COR-L47 (cell line): ENCODE results near the gene TOMT.

ENCODE experiments used
- DNase-seq: peaks from one replicate; lab custom pipeline; 2025; lab: John Stamatoyannopoulos, UW

TOMT gene

DNA sequence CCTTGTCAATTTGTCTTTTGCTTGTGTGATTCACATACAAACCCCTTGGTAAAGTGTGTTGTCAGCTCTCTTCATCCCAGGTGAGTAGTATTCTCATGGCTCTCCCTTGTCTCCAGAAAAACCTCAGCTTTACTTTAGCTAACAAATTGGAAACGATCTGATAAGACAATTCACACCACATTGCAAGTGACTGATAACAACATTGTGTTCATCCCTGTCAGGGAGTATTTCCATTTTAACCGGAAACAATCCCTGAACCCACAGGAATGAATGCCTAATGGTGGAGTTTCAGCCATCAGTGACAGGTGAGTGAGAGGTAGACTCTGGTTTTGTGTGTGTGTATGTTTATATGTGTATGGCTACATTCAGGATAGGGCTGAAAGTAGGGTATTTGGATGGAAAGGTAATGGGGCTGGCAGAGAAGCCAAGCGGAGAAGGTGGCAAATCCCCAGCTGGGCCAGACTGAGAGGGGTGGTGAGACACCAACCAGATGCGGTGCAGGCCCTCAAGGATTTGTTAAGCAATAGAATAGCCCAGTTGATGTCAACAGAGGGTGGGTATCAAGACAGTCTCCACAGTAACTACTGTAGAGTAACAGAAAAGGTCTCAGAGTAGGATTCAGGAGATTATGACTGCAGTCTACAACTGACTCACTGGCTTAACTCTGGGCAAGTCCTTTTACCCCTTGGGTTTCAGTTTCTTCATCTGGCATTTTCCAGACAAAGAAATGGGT, 17.5 kb upstream of the TOMT start:
- DNase-seq: no peak

DNA sequence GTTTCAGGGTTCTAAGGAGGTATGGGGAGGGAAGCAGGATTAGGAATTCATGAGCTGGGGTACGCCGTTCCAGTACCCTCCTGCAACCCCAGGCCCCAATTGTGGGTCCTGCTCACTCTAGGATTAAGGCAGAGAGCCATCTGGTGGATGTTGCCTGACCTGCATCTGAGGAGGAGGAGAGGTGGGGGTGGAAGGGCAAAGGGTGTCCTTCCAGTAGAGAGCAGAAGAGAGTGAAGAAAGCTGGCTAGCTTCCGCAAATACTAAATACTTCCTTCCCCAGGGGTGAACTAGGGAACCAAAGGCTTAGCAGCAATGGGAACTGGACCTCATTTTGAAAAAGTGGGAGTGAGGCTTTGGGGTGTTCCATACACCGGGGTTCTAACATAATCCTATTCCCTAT, 14.4 kb upstream of the TOMT start:
- peak; percentile 65 for DNase-seq

GRCh38 chr11:72098741-72099140, 7.0 kb upstream of the TOMT start:
- DNase-seq: no peak

- DNase-seq: no peak
Observed at GRCh38 chr11:72100009-72100408, 5.7 kb upstream of the TOMT start.

DNA sequence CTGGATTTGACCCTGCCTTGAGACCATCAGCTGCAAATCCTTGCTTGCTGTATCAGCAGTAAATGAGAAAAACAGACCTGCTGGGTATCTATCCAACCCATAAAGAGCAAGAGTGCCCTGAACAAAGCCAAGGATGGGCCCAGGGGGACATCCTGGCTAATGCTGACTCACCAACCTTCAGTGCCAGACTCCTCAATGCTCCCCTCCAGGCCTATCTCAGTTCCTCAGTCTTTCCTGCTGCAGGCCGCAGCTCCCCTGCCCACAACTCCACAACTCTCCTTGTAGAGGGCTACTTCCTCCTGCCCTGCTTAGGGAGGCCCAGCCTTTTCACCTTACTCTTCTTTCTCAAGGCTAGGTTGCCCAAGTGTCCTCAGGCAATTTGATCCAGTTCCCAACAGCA, 5.3 kb upstream of the TOMT start:
- no peak for DNase-seq

- DNase-seq: no peak
Observed at GRCh38 chr11:72102162-72102561, 3.6 kb upstream of the TOMT start.

- DNase-seq: no peak
Observed at GRCh38 chr11:72102631-72102945, 3.1 kb upstream of the TOMT start.

DNA sequence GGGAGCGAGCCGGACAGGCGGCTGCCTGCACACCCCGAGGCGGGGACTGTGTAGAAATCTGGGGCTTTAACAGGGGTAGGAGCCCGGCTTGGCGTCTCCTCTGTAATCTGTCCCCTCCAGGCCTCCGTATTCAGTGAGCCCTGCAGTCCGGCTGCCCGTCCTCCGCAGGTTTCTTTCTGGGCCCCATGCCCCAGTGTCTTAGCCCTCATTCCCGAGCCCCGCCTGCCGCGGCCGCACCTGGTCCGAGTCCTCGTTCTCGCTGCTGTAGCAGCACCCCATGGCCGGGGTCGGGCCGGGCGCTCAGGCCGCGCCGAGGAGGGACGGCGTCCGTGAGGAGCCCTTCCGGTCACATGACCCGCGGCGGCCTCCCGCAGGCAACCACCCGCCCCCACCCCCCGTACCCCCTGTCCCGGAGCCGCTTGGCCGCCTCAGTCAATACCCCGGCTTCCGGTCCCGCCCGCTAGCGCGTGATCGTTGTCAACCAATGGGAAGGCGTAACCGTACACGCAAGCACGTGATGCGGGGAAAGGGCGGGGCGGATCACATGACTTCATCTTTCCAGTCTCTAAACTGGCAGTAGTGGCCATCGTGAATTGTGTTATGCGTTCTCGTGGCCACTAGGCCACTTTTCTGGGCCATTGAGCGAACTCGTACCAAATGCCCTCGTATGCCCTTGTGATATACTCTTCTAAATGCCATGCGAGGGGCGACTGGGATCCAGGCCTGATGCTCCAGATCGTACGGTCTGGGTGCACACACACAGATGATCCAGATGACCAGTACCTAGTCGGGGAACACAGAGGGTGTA, 2.6 kb upstream of the TOMT start, which contains the start of gene LAMTOR1:
LAMTOR1 (minus strand) TSS at position 352 of the 808 bp plus-strand sequence; CDS start at position 279, 73 bp downstream.
- peak; percentile 100 for DNase-seq

DNA sequence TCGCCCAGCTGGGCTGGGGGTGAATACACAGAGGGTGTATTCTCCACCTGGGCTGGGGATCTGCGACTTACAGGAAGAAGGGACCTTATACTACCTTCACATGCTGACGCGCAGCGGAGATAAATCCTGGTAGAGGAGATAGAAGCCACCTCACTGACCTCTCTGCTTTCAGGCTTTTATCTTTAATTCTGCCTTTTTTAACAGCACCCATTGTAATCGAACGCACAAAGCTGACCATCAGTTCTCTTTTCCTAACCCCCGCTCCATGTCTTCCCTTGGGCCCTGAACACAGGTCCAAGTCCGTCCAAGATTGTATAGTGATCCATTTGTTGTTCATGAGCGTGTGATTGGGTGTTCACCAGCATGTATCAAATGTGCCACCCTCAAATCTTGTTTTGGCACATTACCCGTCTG, 2.0 kb upstream of the TOMT start:
- no peak for DNase-seq

DNA sequence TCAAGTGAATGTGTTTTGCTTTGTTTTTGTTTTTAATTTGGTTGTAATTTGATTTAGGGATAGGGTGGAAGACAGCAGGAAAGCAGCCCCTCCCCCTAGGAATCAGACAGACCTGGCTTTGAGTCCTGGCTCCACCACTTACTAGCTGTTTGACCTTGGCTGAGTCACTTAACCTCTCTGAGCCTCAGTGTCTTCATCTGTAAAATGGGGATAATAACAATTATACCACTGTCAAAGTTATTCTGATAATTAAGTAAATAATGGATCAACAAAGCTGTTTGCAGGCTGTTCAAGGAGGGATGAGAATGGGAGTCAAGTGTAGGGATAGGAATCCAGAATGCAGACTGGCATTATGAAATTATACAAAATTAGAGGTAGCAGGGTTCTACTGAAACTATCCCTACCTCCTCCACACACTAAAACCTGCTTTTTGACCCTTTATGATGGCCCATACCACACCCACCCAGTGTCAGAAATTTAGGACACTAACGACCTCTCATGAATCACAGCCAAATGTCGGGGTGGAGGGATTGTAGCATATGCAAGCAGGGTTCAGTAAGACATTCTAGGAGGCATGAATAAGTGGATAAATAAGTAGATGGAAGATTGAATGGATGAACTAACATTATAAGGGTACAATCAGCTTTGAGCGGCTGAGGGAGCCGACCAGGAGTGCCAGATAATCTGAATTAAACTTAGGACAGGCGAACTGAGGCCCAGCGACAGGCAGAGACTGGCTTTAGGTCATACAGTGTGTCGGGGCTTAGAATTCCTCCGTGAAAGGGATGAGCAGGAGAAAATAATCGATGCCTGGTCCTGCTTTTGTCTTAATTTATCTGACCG, 5.8 kb downstream of the TOMT start:
- DNase-seq: peak; percentile 4

DNA sequence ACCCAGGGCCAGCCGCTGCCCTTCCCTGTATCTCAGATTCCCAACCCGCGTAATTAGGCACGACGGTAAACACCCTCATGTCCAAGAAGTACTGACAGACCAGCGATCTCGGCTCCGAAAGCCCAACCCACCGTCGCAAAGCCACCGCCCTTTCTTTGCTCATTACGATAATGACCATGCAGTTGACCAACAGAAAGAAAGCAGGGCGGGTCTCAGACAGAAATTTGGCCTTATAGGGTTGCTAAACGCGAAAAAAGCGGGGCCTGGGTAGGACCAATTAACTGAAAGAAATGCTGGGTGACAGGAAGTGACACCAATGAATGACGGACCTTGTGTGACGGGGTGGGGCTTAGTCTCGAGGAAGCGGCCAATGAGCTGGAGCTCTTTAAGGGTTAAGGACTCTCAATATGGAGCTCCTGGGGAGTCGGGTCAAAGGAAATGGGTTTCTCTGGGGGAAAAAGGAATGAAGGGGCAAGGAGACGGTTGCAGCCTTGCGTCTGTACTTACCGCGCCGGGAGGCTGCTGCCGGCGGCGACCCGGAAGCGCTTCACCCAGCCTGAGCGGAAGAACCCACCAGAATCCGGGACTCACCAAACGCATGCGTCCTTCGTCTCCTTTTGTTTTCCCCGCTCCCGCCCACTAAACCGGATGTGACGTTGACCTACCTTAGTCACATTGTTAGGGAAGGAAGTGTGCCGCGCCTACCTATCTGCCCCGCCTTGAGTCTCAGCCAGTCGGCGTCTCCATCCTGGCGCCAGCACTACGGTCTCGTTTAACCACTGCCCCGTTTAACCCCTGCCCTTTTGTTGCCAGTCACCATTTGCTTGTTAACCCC, 6.6 kb downstream of the TOMT start, which contains the start of gene ANAPC15:
ANAPC15 (minus strand) TSS at position 553 of the 835 bp plus-strand sequence. CDS start 1,419 bp downstream, outside the sequence.
- peak; percentile 100 for DNase-seq

GRCh38 chr11:72112978-72113808, 7.5 kb downstream of the TOMT start:
- DNase-seq: no peak

DNA sequence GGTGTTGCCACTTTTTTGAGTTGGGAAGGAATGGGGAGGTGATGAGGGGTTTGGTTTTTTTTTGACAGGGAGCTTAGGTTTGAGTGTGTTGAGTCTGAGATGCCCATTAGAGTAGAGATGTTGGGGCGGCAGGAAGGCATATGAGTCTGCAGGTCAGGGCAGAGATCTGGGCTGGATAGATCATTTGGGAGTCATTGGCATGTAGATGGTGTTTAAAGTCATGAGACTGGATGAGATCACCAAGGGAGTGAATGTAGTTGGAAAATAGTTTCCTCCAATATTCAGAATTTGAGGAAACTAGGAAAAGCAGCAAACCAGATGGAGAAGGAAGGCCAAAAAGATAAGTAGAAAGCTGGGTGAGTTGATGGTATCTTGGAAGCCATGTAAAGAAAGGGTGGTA, 8.8 kb downstream of the TOMT start:
- no peak for DNase-seq

DNA sequence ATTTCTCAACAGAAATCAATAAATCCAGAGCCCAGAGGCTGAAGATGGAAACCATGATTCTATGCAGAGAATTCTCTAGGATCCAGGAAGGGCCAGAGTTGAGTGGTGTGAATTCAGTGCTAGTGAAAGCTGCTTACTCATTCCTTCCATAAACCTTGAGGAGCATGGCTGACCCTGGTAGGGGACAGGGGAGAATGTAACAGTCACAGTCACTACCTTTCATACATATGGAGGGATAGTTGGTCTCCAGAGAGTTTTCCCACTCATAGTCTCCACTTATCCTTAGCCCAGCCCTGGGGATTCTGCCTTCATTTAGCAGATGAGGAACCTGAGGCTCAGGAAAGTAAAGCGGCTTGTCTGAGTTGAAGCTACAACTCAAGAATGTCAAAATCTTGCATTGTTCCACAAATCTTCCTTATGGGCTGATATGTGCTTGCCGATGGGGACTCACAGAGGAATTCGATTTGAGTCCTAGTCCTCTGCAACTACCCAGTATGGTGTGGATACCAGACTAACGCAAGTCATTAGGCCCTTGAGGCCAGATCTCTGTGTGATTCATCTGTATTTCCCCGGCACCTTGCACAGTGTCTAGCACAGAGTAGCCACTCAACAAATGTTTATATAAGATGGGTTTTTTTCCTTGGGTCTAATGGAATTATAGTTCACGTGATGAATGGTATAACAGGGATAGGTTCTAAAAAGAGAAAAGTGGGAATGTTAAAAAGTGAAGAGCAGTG, 10.5 kb downstream of the TOMT start:
- DNase-seq: no peak

- no peak for DNase-seq
Observed at GRCh38 chr11:72119198-72119597, 13.5 kb downstream of the TOMT start.

GRCh38 chr11:72120930-72121329, 15.2 kb downstream of the TOMT start:
- no peak for DNase-seq

DNA sequence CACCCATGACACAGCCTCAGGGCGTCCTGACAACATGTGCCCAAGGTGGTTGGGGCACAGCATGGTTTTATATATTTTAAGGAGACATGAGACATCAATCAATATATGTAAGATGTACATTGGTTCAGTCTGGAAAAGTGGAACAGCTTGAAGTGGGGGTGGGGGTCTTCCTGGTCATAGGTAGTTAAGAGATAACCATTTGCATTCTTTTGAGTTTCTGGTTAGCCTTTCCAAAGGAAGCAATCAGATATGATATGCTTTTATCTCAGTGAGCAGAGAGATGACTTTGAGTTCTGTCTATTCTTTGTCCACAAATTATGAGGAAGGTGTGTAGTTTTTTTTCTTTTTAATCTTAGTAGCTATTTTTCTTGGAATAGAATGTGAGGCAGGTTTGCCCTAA, 16.9 kb downstream of the TOMT start:
- DNase-seq: no peak

DNA sequence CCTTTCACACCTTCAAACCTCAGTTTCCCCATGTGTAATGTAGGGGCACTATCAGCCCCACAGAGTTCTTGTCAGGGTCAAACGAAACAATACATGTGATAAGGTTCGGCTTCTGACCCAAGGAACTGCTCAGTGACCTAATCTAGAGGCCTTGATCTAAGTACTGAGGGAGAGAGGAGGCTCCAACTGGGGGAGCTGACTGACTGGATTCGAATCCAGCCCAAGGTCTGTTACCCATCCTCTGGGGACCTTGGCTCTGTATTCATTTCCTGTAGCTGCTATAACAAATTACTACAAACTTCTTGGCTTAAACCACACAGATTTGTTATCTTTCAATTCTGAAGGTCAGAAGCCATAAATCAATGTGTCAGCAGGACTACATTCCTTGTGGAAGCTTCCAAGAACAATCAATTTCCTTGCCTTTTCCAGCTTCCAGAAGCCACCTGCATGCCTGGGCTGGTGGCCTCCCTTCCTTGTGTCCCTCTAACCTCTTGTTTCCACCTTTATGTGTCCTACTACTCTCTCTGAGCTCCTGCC, 17.5 kb downstream of the TOMT start:
- no peak for DNase-seq

DNA sequence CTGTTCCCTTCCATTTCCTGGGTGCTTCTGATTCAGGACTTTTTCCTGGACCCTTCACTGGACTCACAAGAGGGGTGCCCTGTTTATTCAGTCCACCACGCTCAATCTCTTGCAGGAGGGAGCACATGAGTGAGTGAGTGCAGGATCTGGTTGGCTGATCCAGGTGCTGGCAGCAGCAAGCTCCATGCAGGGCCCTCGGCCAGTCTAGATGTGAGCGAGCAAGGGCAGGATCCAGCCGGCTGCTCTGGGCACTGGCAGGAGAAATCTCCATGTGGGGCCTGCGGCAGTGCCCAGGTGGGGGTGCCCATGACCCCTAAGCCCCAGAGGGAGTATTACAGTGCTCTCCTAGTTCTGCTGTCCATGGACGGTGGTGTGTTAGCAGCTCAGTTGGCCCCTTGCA, 18.3 kb downstream of the TOMT start:
- DNase-seq: no peak

DNA sequence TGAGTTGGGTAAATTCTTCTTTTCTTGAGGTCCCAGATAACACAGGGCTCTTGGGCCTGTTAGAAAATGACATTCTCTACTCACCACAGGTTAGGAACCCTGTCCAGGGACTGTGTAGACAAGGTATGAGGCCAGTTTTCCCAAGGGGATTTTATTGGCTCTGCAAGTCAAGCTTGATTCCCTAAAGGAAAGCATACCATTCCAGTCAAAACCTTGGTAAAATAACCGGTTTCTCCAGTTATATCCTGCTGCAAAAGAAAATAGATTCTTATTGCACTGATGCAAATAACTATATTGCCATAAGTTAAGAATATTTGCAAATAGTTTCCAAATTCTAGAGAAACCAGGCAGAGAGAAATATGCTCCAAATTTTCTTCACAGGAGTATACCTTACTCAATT, 20.2 kb downstream of the TOMT start:
- DNase-seq: no peak
